ENCODE measurements around the gene KEL.
A peak's percentile ranks its signal among the peaks of the same experiment; 100 is the strongest.

Gene KEL

DNA sequence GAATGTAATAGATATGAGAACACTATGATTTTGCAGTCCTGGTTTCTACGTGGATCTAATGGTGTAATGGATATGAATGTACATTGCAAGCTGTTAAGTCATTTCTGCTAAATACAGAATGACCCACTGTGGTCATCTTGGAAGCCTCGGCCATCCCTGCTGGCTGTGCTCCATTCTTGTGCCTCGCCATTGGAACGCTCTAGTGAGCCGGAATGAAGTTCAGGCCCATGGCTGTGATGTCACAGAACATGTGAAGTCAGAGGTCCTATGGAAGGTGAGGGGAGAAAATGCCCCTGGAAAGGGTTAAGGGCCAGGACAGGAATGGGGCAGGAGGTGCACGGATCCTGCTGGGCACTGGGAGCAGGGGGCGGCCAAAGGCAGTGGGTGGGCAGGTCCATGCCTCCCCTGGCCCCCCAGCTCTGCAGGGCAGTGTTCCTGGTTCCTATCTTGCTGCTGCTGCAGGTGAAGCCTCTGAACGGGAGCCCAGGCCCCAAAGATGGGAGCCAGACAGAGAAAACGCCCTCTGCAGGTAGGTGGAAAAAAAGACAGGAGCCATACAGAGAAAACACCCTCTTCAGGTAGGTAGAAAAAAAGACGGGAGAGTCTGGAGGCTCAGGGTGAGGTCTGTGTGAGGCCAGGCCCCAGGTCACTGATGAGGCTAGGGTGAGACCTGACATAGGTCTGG lies 22.8 kb downstream of the KEL start, which contains the start of gene LLCFC1:
TSS of gene LLCFC1 (plus strand) at position 259 of the 685 bp plus-strand sequence. CDS start at position 397, 138 bp downstream.
- DNase-seq (ENCODE audit: extremely low spot score) = peak; percentile 53
- ChIA-PET POLR2A (no interaction called here), CTCF (no interaction called here)
- TF ChIP-seq, protein P1, sequence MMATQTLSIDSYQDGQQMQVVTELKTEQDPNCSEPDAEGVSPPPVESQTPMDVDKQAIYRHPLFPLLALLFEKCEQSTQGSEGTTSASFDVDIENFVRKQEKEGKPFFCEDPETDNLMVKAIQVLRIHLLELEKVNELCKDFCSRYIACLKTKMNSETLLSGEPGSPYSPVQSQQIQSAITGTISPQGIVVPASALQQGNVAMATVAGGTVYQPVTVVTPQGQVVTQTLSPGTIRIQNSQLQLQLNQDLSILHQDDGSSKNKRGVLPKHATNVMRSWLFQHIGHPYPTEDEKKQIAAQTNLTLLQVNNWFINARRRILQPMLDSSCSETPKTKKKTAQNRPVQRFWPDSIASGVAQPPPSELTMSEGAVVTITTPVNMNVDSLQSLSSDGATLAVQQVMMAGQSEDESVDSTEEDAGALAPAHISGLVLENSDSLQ (IDR thresholded peaks at IDR 0.05) = no peak
- TF ChIP-seq SP1 (IDR thresholded peaks at IDR 0.05) (no peak), SUZ12 (IDR thresholded peaks at IDR 0.05) (no peak), BHLHE40 (IDR thresholded peaks at IDR 0.05; ENCODE audit: borderline replicate concordance) (no peak), ELF4 (IDR thresholded peaks at IDR 0.05) (no peak), FOXM1 (IDR thresholded peaks at IDR 0.05; ENCODE audit: borderline replicate concordance) (no peak), HDGF (IDR thresholded peaks at IDR 0.05; ENCODE audit: borderline replicate concordance) (no peak), LEF1 (IDR thresholded peaks at IDR 0.05; ENCODE audit: borderline replicate concordance) (no peak), FOXK2 (IDR thresholded peaks at IDR 0.05) (no peak), TARDBP (IDR thresholded peaks at IDR 0.05) (no peak), FOXA1 (IDR thresholded peaks at IDR 0.05) (no peak), ARNT (IDR thresholded peaks at IDR 0.05) (no peak), NFRKB (IDR thresholded peaks at IDR 0.05) (no peak), L3MBTL2 (conservative IDR thresholded peaks at IDR 0.05) (no peak)

GRCh38 chr7:142938611-142939010 lies 23.6 kb downstream of the KEL start:
- TF ChIP-seq NFRKB (IDR thresholded peaks at IDR 0.05) (no peak), SUZ12 (IDR thresholded peaks at IDR 0.05) (no peak), CTBP1 (IDR thresholded peaks at IDR 0.05; ENCODE audit: borderline replicate concordance) (no peak), FOXA1 (IDR thresholded peaks at IDR 0.05) (no peak), BHLHE40 (IDR thresholded peaks at IDR 0.05; ENCODE audit: borderline replicate concordance) (no peak), L3MBTL2 (conservative IDR thresholded peaks at IDR 0.05) (no peak), HDGF (IDR thresholded peaks at IDR 0.05; ENCODE audit: borderline replicate concordance) (no peak), FOXM1 (IDR thresholded peaks at IDR 0.05; ENCODE audit: borderline replicate concordance) (no peak), ZNF384 (IDR thresholded peaks at IDR 0.05) (no peak), SP1 (IDR thresholded peaks at IDR 0.05) (no peak), FOXK2 (IDR thresholded peaks at IDR 0.05) (no peak)
- TF ChIP-seq, protein P1 (IDR thresholded peaks at IDR 0.05) = no peak
- ChIA-PET CTCF (no interaction called here), POLR2A (no interaction called here)
- DNase-seq (ENCODE audit: extremely low spot score) = no peak

GRCh38 chr7:142935941-142936565 lies 26.1 kb downstream of the KEL start:
- DNase-seq (ENCODE audit: extremely low spot score) = no peak
- POLR2A ChIA-PET = no interaction called here
- CTCF ChIA-PET = interaction anchor here (1.0 to 1.3 kb wide), 2 partner anchors 63 to 70 kb away, joined by 3 to 5 read pairs; no protein-coding TSS in a partner anchor
- TF ChIP-seq, protein P1 (IDR thresholded peaks at IDR 0.05) = no peak
- TF ChIP-seq FOXM1 (IDR thresholded peaks at IDR 0.05; ENCODE audit: borderline replicate concordance) (no peak), BHLHE40 (IDR thresholded peaks at IDR 0.05; ENCODE audit: borderline replicate concordance) (no peak), NFRKB (IDR thresholded peaks at IDR 0.05) (no peak), CTBP1 (IDR thresholded peaks at IDR 0.05; ENCODE audit: borderline replicate concordance) (no peak), LEF1 (IDR thresholded peaks at IDR 0.05; ENCODE audit: borderline replicate concordance) (no peak), ELF4 (IDR thresholded peaks at IDR 0.05) (no peak), ARNT (IDR thresholded peaks at IDR 0.05) (no peak), FOXA1 (IDR thresholded peaks at IDR 0.05) (no peak), SP1 (IDR thresholded peaks at IDR 0.05) (no peak), ZNF384 (IDR thresholded peaks at IDR 0.05) (no peak), TARDBP (IDR thresholded peaks at IDR 0.05) (no peak), HDGF (IDR thresholded peaks at IDR 0.05; ENCODE audit: borderline replicate concordance) (no peak), FOXK2 (IDR thresholded peaks at IDR 0.05) (no peak), L3MBTL2 (conservative IDR thresholded peaks at IDR 0.05) (no peak)

- CTCF ChIA-PET = interaction anchor here (0.9 kb wide), 1 partner anchor 9 kb away, joined by 3 read pairs; no protein-coding TSS in a partner anchor
- POLR2A ChIA-PET = no interaction called here
- no peak for TF ChIP-seq SUZ12 (IDR thresholded peaks at IDR 0.05)
- TF ChIP-seq ARNT (IDR thresholded peaks at IDR 0.05) = no peak
- TF ChIP-seq FOXK2 (IDR thresholded peaks at IDR 0.05) = no peak
- no peak for TF ChIP-seq CTBP1 (IDR thresholded peaks at IDR 0.05; ENCODE audit: borderline replicate concordance)
- TF ChIP-seq NFRKB (IDR thresholded peaks at IDR 0.05) = no peak
- DNase-seq (ENCODE audit: extremely low spot score) = no peak
These were observed 28.1 kb downstream of the KEL start for GRCh38 chr7:142934056-142934455.

- CTCF ChIA-PET = interaction anchor here (0.9 kb wide), 1 partner anchor 8 kb away, joined by 3 read pairs; no protein-coding TSS in a partner anchor
- POLR2A ChIA-PET = no interaction called here
- no peak for DNase-seq (ENCODE audit: extremely low spot score)
These were observed 28.5 kb downstream of the KEL start, which contains the start of gene TRPV5 for GRCh38 chr7:142933624-142934023. Gene TRPV5, minus strand, starts transcription at chr7:142933746. Its CDS starts 287 bp downstream, at chr7:142933459.

DNA sequence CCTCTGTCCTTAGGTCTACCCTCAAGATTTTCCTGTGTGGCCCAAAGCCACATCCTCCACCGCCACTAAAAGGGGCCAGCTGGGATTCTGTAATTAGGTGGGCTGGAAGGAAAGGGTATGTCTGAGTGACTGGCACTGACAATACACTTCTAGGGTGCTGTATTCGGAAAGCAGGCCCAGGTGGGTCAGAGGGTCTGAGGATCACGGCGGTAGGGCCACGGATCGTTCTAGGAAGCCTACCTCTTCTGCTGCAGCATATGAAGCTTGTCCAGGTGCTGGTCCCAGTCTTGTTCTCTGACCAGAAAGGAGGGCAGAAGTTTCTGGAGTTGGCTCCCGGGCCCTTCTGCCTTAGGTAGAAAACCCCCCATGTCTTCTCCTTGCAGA lies 29.1 kb downstream of the KEL start:
- POLR2A ChIA-PET = no interaction called here
- CTCF ChIA-PET = no interaction called here

More at GRCh38 chr7:142933624-142934023, 28.5 kb downstream of the KEL start, which contains the start of gene TRPV5:
- no peak for TF ChIP-seq ARNT (IDR thresholded peaks at IDR 0.05)

More for the DNA sequence above, 29.1 kb downstream of the KEL start:
- no peak for DNase-seq (ENCODE audit: extremely low spot score)
- no peak for TF ChIP-seq SUZ12 (IDR thresholded peaks at IDR 0.05)
- TF ChIP-seq FOXM1 (IDR thresholded peaks at IDR 0.05; ENCODE audit: borderline replicate concordance) = no peak
- TF ChIP-seq SP1 (IDR thresholded peaks at IDR 0.05) = no peak
- no peak for TF ChIP-seq L3MBTL2 (conservative IDR thresholded peaks at IDR 0.05)
- no peak for TF ChIP-seq HDGF (IDR thresholded peaks at IDR 0.05; ENCODE audit: borderline replicate concordance)
- no peak for TF ChIP-seq ARNT (IDR thresholded peaks at IDR 0.05)
- TF ChIP-seq ELF4 (IDR thresholded peaks at IDR 0.05) = no peak
- no peak for TF ChIP-seq LEF1 (IDR thresholded peaks at IDR 0.05; ENCODE audit: borderline replicate concordance)
- TF ChIP-seq NFRKB (IDR thresholded peaks at IDR 0.05) = no peak
- TF ChIP-seq FOXK2 (IDR thresholded peaks at IDR 0.05) = no peak
- no peak for TF ChIP-seq TARDBP (IDR thresholded peaks at IDR 0.05)
- TF ChIP-seq ZNF384 (IDR thresholded peaks at IDR 0.05) = no peak
